Kasumi-1 (cell line): ENCODE measurements around the gene TMEM235.
A peak's percentile ranks its signal among the peaks of the same experiment; 100 is the strongest.

Source experiments
- DNase-seq, 2 experiments: peaks; one replicate each; lab custom pipeline; 2025; lab: John Stamatoyannopoulos, UW

TMEM235 gene

DNA sequence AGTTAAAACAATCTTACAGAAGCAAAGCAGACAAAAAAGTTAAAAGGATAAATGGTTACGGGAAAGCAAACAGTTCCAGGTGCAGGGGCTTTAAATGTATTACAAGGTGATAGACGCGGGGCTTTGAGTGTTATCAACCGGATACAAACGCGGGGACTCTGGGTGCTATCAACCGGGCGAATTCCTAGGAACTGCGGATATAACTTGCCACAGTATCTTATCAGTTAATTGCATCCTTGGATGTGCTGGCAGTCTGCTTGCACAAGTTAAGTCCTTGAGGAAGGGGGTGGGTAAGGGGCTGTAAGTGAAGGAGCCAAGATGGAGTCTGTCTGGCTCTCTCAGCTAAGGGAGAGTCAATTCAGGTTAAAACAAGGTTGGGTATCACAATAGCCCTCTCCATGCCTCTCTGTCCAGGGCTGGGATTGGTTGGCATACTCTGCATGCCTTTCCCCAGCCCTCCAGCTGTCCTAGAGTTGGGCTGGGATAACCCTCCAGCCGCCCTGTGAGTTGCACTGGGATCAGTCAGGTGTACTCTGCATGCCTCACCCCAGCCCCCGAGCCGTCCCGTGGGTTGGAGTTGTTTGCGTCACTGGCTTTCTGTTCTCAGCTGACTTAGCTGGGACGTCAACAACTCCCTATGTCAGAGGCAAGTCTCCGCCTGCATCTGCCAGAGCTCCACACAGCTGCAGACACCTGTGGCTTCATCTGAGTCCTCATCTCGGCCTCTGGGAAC lies 40.9 kb downstream of the TMEM235 start:
- DNase-seq, result no peak

DNA sequence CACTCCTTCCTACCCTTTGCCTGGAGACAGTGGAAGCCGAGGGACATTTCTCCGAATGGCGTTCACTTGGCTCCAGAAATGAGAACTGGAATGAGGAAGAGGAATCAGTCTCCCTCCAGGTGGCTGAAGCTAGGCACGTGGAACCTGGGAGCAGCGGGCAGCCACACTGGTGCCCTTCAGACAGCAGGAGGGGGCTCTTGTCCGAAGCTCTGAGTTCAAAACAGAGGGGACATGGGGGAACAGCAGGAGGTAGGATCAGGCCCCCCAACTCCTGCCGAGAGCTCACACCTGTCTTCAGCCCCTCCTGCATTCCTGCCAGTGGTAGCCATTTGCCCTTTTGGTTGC lies 41.5 kb downstream of the TMEM235 start:
- no peak for DNase-seq

DNA sequence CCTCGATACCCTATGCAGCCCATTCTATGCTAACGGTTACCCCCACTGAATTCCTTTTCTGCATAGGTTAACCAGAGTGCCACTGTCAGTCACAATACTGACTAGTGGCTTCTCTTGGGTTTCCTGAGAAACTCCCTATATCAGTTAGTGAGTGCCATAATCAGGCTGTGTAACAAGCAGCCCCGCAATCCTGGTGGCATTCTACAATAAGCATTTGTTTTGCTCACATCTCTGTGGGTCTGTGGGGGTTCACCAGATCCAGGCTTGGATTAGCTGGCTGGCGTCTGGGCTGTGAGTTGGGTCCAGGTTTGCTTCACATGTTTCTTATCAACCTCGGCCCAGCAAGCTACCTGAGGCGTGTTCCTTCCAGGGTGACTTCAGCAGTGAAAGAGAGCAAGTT lies 42.4 kb downstream of the TMEM235 start:
- no peak for DNase-seq

DNA sequence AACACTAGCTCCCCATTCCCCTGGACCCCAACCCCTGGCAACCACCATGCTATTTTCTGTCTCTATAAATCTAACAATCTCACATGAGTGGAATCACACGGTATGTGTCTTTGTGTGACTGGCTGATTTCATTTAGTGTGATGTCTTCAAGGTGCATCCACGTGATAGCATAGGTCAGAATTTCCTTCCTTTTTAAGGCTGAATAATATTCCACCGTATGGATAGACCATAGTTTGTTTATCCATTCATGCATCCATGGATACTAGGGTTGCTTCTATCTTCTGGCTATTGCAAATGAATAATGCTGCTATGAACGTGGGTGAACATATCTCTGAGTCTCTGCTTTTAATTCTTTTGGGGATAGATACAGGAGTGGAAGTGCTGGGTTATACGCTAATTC lies 43.9 kb downstream of the TMEM235 start:
- no peak for DNase-seq

- no peak for DNase-seq
Observed at GRCh38 chr17:78276098-78276887, 44.9 kb downstream of the TMEM235 start.

GRCh38 chr17:78278139-78278741 lies 46.8 kb downstream of the TMEM235 start:
- DNase-seq, result no peak

DNA sequence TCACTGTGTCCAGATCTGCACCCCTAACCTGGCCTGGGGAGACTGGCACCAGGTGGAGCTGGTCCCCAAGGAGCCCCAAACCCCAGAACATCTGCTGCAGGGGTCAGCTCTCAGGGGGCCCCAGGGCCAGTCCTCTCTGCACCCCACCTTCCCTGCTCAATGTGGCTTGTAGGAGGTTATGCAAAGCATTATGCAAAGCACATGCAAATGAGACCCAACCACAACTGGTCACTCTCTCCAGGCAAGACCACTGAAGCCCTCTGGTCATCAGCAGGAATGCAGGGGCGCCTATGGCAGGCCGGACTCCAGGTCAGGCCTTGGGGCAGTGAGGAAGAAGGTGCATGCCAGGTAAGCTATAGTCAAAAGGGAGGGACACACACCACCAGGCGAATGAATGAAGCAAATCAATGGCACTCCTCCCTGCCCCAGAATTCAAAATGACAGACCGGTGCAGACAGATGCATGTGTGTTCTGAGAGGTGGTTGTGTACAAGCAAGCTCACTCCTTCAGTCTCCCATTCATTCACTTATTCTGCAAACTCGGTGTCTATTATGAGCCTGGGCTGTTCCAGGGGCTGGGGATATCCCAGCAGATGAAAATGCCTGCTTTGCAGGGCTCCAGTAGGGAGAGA lies 48.0 kb downstream of the TMEM235 start:
- no peak for DNase-seq

DNA sequence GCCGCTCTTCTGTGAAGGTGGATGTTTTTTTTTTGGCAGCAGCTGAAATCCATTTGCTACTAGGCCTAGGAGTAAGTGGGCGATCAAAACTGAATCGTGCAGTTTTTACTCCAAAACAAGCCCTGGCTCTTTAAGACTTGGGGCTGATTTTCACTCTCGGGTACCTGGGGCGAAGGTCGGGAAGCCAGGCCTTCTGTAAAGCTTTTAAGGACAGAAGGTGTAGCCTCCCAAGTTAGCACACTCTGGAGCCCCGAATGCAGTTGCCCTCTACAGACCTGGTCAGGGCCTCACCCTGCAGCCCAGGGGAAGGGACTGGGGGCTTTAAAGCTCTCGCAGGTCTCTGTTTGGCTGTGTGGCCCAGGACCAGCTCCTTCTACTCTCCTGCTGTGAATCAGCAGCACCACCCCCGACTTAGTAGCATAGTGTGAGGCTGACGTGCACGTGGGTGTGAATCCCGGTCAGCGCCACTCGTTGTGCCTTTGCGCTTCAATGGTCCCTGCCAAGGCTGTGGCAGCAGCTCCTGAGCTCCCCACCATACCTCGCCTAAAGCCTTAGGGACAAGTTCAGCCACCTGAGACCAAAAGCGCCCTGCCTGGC lies 49.9 kb downstream of the TMEM235 start:
- no peak for DNase-seq

DNA sequence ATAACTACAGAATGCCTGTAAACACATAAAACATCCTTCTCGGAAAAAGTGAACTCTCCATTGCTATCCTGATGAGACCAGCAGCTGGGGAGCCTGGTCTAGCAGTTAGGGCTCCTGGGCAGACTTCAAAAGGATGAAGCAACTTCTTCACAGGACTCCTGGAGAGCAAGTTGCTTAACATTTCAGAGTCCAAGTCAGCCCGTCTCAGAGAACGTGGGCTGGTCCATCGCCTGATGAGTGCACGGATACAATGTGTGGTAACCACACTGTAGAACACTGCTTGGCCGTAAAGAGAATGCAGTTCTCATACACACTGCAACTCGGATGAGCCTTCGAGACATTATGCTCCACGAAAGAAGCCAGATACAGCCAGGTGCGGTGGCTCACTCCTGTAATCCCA lies 52.7 kb downstream of the TMEM235 start:
- DNase-seq, result no peak

DNA sequence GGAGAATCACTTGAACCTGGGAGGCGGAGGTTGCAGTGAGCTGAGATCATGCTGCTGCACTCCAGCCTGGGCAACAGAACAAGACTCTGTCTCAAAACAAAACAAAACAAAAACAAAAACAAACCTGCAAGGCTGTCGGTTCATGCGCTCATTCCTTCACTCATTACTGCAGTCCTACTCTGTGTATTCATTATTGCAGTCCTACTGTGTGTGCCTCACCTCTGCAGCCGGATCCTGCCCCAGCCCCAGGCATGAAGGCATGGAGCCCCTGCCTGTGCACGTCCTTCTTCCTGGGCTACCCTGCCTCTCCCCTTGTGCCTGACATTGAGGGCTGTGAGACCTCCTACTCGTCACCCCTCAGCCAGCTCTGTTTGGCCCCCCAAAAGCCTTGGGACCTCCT lies 57.6 kb downstream of the TMEM235 start:
- no peak for DNase-seq

DNA sequence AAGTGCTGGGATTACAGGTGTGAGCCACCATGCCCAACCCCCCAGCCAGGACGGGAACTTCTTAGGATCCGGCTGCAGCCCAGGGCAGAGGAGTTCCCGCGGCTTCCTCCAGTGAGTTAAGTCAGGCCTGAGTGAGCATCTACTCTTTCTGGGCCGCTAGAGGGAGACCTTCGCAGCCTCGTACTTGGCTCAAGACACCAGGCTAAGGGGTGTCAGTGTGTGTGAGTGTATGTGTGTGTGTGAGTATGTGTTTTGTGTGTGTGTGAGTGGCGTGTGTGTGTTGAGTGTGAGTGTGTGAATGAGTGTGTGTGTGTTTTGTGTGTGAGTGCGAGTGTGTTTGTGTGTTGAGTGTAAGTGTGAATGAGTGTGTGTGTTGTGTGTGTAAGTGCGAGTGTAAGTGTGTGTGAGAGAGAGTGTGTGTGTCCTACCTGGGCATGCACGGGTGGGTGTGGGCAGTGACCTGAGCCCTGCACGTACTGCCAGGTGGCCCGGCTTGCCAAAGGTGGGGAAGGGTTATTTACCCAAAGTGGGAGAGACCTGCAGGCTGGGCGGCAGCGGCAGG lies 58.5 kb downstream of the TMEM235 start:
- DNase-seq, result peak; percentile 97 to 98
